Astrocyte of the cerebellum (primary cell): ENCODE data around the gene PKP3.
"Not testable (repeated sequence)": the region's sequence is repeated elsewhere in the genome, so short reads cannot be mapped to it uniquely, and the experiment has no call there.

Experiments
- DNase-seq: peaks from one replicate; pipeline ENCODE4 v3.0.0-alpha.2; 2011; ENCODE audit warnings: low read depth
- H3K4me3 ChIP-seq: 2 replicates; pipeline ENCODE4 v1.5.1; 2011; ENCODE audit warnings: mild to moderate bottlenecking, low read depth, low read length, moderate library complexity
- in situ Hi-C: cut with HindIII; loops from 2 replicates; pipeline ENCODE4 v1.10.0; 2017; ENCODE audit warnings: low sequenced_read_pairs
- TF ChIP-seq, protein P1 (sequence below): IDR thresholded peaks from 2 replicates; pipeline ENCODE4 v1.5.1; 2012; ENCODE audit warnings: low read length, low read depth, moderate library complexity, mild to moderate bottlenecking; ENCODE audit errors: missing control alignments

PKP3 gene

DNA sequence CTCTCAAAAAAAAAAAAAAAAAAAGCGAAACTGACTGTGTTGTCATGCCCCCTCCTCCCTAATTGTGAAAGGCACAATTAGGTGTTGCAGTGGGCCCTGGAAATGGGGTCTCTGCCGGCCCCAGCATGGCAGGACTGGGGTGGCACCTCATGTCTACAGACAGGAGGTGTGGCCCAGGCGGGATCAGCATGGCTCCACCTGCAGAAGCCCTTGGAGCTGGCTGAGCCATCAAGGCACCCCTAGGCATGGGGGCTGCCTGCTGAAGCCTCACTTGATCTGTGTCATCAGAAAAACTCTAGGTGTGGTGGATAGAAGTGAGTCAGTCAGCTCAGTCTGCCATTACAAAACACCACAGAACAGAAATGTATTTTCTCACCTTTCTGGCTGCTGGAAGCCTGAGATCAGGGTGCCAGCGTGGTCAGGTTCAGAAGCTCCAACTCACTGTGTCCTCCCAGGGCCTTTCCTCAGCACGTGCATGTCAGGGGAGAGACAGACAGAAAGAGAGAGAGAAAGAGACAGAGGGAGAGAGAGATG, 34.8 kb upstream of the PKP3 start:
- in situ Hi-C loops, result no loop called here
- no peak overlapping the region for H3K4me3 ChIP-seq
- TF ChIP-seq, protein P1, sequence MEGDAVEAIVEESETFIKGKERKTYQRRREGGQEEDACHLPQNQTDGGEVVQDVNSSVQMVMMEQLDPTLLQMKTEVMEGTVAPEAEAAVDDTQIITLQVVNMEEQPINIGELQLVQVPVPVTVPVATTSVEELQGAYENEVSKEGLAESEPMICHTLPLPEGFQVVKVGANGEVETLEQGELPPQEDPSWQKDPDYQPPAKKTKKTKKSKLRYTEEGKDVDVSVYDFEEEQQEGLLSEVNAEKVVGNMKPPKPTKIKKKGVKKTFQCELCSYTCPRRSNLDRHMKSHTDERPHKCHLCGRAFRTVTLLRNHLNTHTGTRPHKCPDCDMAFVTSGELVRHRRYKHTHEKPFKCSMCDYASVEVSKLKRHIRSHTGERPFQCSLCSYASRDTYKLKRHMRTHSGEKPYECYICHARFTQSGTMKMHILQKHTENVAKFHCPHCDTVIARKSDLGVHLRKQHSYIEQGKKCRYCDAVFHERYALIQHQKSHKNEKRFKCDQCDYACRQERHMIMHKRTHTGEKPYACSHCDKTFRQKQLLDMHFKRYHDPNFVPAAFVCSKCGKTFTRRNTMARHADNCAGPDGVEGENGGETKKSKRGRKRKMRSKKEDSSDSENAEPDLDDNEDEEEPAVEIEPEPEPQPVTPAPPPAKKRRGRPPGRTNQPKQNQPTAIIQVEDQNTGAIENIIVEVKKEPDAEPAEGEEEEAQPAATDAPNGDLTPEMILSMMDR, result no peak
- no peak for DNase-seq

DNA sequence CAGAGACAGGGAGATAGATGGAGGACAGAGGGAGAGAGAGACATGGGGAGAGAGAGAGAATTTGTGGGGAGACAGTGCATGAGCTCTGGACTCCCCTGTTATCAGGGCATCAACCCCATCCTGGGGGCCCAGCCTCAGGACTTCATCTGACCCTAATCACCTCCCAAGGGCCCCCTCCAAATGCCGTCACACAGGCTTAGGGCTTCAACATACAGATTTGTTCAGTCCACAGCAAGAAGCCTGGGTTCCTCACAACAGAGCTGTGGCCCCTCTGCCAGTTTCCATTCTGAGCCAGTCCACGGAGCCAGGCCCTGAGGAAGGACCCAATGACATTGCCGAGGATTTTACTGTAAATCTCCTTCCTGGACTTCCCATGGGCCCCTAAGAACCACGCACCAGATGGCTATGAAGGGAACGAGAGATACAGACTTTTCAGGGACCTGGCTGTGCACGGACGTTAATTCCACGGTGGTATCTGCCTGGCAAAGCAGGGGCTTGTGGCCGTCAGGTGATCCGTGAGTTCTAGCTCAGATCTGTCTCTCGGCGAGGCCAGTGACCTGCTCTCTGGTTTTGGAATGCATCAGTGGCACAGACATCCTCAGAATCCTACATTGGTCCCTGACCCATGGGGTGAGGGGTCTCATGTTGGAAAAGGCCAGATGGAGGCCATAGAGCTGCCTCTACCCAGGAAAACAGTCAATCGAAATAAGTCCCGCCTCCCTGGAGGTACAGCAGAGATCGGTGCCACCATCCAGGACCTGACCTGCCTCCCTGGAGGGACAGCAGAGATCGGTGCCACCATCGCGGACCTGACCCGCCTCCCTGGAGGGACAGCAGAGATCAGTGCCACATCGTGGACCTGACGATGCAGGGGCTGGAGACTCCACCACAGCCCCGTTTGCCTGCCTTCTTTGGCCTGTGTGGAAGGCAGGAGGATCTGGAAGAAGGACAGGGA, 33.4 kb upstream of the PKP3 start:
- DNase-seq, result no peak
- H3K4me3 ChIP-seq, result no peak overlapping the region
- TF ChIP-seq, protein P1, result no peak
- in situ Hi-C loops, result no loop called here

DNA sequence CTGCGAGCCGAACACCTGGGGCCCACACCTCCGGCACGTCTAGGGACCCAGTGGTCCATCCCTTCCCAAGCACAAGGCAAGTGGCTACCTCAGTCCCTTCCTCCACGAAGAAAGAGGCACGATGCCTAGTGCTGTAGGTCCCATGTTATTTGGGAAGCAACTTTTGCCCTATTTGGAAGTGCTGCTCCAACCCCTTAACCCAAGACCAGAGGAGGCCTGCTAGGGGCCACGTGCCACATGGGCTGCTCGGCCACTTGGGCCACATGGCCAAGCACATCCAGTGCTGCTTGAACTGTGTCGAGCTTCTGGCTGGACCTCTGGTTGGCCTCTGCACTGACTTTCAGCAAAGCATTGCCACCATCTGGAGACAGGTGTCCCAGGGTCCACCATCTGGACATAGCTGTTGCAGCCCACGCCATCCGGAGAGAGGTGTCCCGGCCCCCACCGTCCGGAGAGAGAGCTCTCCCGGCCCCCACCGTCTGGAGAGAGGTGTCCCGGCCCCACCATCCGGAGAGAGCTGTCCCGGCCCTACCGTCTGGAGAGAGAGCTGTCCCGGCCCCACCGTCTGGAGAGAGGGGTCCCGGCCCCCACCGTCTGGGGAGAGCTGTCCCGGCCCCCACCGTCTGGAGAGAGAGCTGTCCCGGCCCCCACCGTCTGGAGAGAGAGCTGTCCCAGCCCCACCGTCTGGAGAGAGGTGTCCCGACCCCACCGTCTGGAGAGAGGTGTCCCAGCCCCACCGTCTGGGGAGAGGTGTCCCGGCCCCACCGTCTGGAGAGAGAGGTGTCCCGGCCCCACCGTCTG, 31.2 kb upstream of the PKP3 start:
- H3K4me3 ChIP-seq, result no peak overlapping the region
- in situ Hi-C loops, result no loop called here
- TF ChIP-seq, protein P1, result no peak
- DNase-seq, result no peak

DNA sequence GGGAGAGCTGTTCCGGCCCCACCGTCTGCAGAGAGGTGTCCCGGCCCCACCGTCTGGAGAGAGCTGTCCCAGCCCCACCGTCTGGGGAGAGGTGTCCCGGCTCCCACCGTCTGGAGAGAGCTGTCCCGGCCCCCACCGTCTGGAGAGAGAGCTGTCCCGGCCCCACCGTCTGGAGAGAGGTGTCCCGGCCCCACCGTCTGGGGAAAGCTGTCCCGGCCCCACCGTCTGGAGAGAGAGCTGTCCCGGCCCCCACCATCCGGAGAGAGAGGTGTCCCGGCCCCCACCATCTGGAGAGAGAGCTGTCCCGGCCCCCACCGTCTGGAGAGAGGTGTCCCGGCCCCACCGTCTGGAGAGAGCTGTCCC, 30.6 kb upstream of the PKP3 start:
- in situ Hi-C loops, DNase-seq, H3K4me3 ChIP-seq: not testable (repeated sequence)

DNA sequence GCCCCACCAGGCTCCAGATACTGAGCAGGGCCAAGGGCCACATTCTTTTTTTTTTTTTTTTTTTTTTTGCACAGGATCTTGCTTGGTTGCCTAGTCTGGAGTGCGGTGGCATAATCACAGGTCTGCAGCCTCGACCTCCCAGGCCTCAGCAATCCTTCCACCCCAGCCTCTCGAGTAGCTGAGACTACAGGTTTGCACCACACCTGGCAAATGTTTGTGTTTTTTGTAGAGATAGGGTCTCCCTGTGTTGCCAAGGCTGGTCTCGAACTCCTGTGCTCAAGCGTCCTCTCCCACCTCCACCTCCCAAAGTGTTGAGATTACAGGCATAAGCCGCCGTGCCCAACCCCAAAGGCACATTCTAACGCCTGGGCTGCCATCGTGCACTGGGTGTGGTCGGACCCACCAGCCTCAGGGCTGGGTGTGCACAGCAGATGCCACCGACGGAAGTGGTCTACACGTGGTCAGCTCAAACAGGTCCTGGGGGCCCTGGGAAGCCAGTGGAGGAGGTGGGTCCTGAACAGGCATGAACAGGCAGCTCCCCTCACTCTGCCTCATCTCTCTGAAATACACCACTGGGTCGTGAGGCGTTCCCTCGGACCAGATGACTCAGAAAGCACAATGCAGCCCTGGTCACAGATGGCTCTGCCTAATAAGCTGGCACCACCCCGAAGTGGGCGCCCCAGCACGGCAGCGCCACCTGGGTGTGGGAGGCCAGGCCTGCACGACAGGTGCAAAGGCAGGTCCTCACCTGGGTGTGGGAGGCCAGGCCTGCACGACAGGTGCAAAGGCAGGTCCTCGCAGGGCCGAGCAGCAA, 29.9 kb upstream of the PKP3 start:
- no peak for DNase-seq
- no peak overlapping the region for H3K4me3 ChIP-seq

DNA sequence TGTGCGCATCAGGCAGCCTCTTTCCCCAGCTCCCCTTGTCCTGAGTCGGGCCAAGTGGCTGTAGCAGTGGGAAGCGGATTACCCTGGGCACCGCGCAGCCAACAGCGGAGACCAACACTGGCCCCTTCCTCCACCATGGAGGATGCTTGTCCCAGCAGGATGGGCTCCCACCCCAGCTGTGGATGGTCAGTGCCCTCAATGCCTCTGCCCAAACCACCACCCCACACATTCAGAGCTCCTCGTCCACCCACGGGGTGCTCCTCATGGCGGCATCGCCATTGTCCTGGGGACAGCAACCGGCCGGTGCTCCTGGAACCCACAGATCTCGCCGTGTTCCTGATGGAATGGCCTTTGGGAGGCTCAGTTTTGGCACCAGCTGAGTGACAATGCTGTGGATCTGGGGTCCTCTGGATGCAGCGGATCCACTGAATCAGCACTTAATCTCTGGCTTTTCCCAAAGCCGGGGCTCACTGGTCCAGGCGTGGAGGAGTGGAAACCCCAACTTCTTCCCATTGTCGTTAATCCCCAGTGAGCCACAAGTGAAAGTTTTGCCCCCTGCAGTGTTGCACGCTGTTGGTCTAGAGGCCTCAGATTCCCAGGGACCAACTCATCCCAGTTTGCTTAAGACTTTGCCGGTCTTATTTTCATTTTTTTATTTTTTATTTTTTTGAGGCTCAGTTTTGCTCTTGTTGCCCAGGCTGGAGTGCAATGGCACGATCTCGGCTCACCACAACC, 28.9 kb upstream of the PKP3 start:
- in situ Hi-C loops, result no loop called here
- DNase-seq, result no peak
- no peak overlapping the region for H3K4me3 ChIP-seq
- TF ChIP-seq, protein P1, result no peak

More for the DNA sequence above, 29.9 kb upstream of the PKP3 start:
- TF ChIP-seq, protein P1, result peak; percentile 12
- in situ Hi-C loops, result no loop called here
